CD8-positive, alpha-beta memory T cell (primary cell): ENCODE data around the gene NDC80. TPM values are rescaled to one million over a fixed set of nuclear protein-coding genes. Genes with fewer than 3 reads are reported as not detected.

ENCODE experiments used
- CTCF ChIA-PET: fragments of 350-600 bp; sonication (Branson Sonifier 250); formaldehyde crosslinking; loops from one replicate; lab custom pipeline; 2021; ENCODE audit warnings: antibody characterized with exemption; lab: Charles Lee
- POLR2A ChIA-PET: fragments of 350-600 bp; sonication (Branson Sonifier 250); formaldehyde crosslinking; loops from one replicate; lab custom pipeline; 2021; ENCODE audit warnings: antibody characterized with exemption; lab: Charles Lee
- DNase-seq, 5 donors: peaks; one replicate each; pipeline versions ENCODE4 v3.0.0 to v3.0.0-alpha.2; 2020 to 2022; ENCODE audit warnings: mixed read lengths in 1 of 5
- H3K27ac ChIP-seq: one replicate; pipeline ENCODE4 v1.7.0; 2013; ENCODE audit warnings: low read depth, mild to moderate bottlenecking, low read length, moderate library complexity
- H3K27me3 ChIP-seq: 2 replicates; pipeline ENCODE4 v1.7.0; 2013; ENCODE audit warnings: low read length, mild to moderate bottlenecking; ENCODE audit not compliant: insufficient read depth, poor library complexity, severe bottlenecking
- H3K36me3 ChIP-seq: 2 replicates; pipeline ENCODE4 v1.7.0; 2013; ENCODE audit warnings: mild to moderate bottlenecking, low read length, moderate library complexity; ENCODE audit not compliant: insufficient read depth
- H3K4me1 ChIP-seq: 2 replicates; pipeline ENCODE4 v1.7.0; 2013; ENCODE audit warnings: mild to moderate bottlenecking, low read length, moderate library complexity; ENCODE audit not compliant: insufficient read depth
- H3K4me3 ChIP-seq: 2 replicates; pipeline ENCODE4 v1.7.0; 2013; ENCODE audit warnings: mild to moderate bottlenecking, low read length
- H3K9me3 ChIP-seq: 2 replicates; pipeline ENCODE4 v1.7.0; 2013; ENCODE audit warnings: mild to moderate bottlenecking, low read length
- H3K27ac Mint-ChIP-seq, 8 donors: one replicate each; pipeline ENCODE4 v1.8.0; 2020 to 2021; ENCODE audit warnings: mixed read lengths in 8 of 8, mild to moderate bottlenecking in 6 of 8, inconsistent platforms in 3 of 8, moderate library complexity in 3 of 8
- H3K27me3 Mint-ChIP-seq, 2 donors: one replicate each; pipeline ENCODE4 v1.8.0; 2020 to 2021; ENCODE audit warnings: mixed read lengths in 2 of 2, mild to moderate bottlenecking in 1 of 2, moderate library complexity in 1 of 2
- H3K36me3 Mint-ChIP-seq, 3 donors: one replicate each; pipeline ENCODE4 v1.8.0; 2020 to 2021; ENCODE audit warnings: mixed read lengths in 3 of 3, inconsistent platforms in 1 of 3, mild to moderate bottlenecking in 1 of 3
- H3K4me1 Mint-ChIP-seq, 3 donors: one replicate each; pipeline ENCODE4 v1.8.0; 2020 to 2021; ENCODE audit warnings: mixed read lengths in 3 of 3, inconsistent platforms in 1 of 3, mild to moderate bottlenecking in 1 of 3
- H3K4me3 Mint-ChIP-seq, 7 donors: one replicate each; pipeline ENCODE4 v1.8.0; 2020 to 2021; ENCODE audit warnings: mixed read lengths in 7 of 7, mild to moderate bottlenecking in 6 of 7, moderate library complexity in 4 of 7, inconsistent platforms in 2 of 7
- H3K9me3 Mint-ChIP-seq, 5 donors: one replicate each; pipeline ENCODE4 v1.8.0; 2020 to 2022; ENCODE audit warnings: mixed read lengths in 5 of 5, mild to moderate bottlenecking in 3 of 5, moderate library complexity in 2 of 5, inconsistent platforms in 1 of 5
- polyA plus RNA-seq: library from polyadenylated mRNA; unstranded; fragments of 300-500 nt; fragmentation: Illumina TruSeq; gene quantifications from one replicate; pipeline ENCODE4 v1.2.3, GENCODE V29; 2021
- total RNA-seq, 2 experiments: library from RNA; stranded (reverse); gene quantifications; one replicate each; pipeline ENCODE4 v1.2.3, GENCODE V29; 2021

Gene NDC80
- total and polyA plus RNA-seq, 3 experiments from 2014 or later = 5.4 to 44.4 (median 41.6) TPM

DNA sequence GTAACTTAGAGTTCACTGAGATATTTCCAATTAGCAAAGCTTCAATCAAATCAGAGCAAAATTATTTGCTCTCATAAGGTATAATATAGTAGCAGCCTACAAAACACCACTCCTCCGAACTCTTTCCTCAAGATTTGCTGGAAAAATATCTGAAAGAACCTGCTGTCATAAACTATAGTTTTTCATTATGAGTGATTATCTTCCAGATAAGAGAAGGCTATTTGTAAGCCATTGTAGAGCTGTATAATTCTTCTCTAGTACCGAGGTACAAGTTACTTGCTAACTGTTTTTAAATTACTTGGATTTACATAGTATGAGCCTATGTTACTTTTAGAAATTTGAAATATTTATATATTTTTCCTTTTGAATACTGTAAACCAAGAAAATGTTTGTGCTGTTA lies 2.1 kb downstream of the NDC80 start:
- Mint-ChIP-seq H3K27ac (peak overlapping the region in 7 of 8 donors; percentile 36 to 100 (median 81)), H3K36me3 (peaks cover 0 to 19% (median 0%) of the 10 kb centered on the region in 3 donors), H3K9me3 (no peaks in the 10 kb centered on the region), H3K4me3 (peak overlapping the region in 6 of 7 donors; percentile 69 to 100 (median 99)), H3K27me3 (peaks cover 0 to 2% of the 10 kb centered on the region in 2 donors), H3K4me1 (peaks cover 55 to 79% (median 69%) of the 10 kb centered on the region in 3 donors)
- peaks cover 37% of the 10 kb centered on the region for H3K4me1 ChIP-seq
- H3K27ac ChIP-seq = peak overlapping the region; percentile 38
- H3K36me3 ChIP-seq = no peaks in the 10 kb centered on the region
- no peaks in the 10 kb centered on the region for H3K9me3 ChIP-seq
- no peaks in the 10 kb centered on the region for H3K27me3 ChIP-seq
- POLR2A ChIA-PET = interaction anchor here (0.6 kb wide), 1 partner anchor 27 kb away, joined by 3 read pairs; no protein-coding TSS in a partner anchor
- no peak for DNase-seq
- no peak overlapping the region for H3K4me3 ChIP-seq
- CTCF ChIA-PET = interaction anchor here (3.0 kb wide), 1 partner anchor 63 kb away, joined by 12 read pairs; no protein-coding TSS in a partner anchor

- no peaks in the 10 kb centered on the region for H3K9me3 Mint-ChIP-seq
- POLR2A ChIA-PET = interaction anchor here (0.6 to 2.4 kb wide), 3 partner anchors 49 to 119 kb away, joined by 3 to 22 read pairs (median 7); partner anchors contain the start of gene SMCHD1
- peaks cover 37% of the 10 kb centered on the region for H3K4me1 ChIP-seq
- CTCF ChIA-PET = interaction anchor here (1.5 to 2.9 kb wide), 2 partner anchors 17 to 69 kb away, joined by 3 to 14 read pairs; partner anchors contain the start of genes METTL4 and NDC80
- no peaks in the 10 kb centered on the region for H3K36me3 ChIP-seq
- H3K36me3 Mint-ChIP-seq = peaks cover 0 to 4% (median 2%) of the 10 kb centered on the region in 3 donors
- H3K27me3 ChIP-seq = no peaks in the 10 kb centered on the region
- H3K27ac Mint-ChIP-seq = peak overlapping the region in 4 of 8 donors; percentile 12 to 72 (median 45)
- no peak for DNase-seq
- H3K4me1 Mint-ChIP-seq = peaks cover 32 to 53% (median 50%) of the 10 kb centered on the region in 3 donors
- no peaks in the 10 kb centered on the region for H3K27me3 Mint-ChIP-seq
- no peak overlapping the region for H3K4me3 ChIP-seq
- no peaks in the 10 kb centered on the region for H3K9me3 ChIP-seq
- H3K27ac ChIP-seq = no peak overlapping the region
- H3K4me3 Mint-ChIP-seq = peak overlapping the region in 4 of 7 donors; percentile 6 to 59 (median 28)
Observed at GRCh38 chr18:2587788-2588187, 16.4 kb downstream of the NDC80 start.

DNA sequence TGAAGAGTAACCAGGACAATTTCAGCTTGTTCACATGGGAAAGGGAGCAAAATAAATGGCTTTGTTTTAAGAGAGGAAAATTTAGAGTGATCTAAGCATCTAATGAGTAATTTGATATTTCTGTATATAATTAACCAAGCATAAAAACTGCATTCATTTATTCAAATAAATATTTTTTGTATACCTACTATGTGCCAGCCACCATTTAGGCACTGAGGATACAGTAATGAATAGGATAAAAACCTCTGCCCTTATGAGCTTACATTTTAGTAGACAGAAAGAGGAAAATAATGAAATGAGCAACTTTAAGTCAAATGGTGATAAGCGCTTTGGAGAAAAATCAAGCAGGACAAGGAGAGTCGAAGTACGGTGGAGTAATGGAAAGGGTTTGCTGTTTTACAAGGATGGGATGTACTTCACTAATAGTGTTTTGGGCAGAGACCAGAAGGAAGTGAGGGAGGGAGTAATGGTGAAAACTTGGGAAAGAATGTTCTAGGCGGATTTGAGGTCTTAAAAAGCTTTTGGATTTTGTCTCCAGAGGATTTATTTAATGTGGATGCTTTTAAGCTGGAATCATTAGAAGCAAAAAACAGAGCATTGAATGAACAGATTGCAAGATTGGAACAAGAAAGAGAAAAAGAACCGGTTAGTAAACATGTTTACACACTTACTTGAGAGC lies 17.4 kb downstream of the NDC80 start:
- Mint-ChIP-seq H3K36me3 (peaks cover 0 to 4% (median 2%) of the 10 kb centered on the region in 3 donors), H3K27ac (peak overlapping the region; percentile 15 to 96 (median 76)), H3K9me3 (no peaks in the 10 kb centered on the region), H3K27me3 (no peaks in the 10 kb centered on the region), H3K4me1 (peaks cover 32 to 50% (median 50%) of the 10 kb centered on the region in 3 donors), H3K4me3 (peak overlapping the region in 6 of 7 donors; percentile 8 to 85 (median 58))
- Histone ChIP-seq H3K27me3 (no peaks in the 10 kb centered on the region), H3K4me3 (no peak overlapping the region), H3K36me3 (no peaks in the 10 kb centered on the region), H3K4me1 (peaks cover 37% of the 10 kb centered on the region), H3K27ac (no peak overlapping the region), H3K9me3 (no peaks in the 10 kb centered on the region)
- ChIA-PET CTCF (interaction anchor here (0.8 to 2.9 kb wide), 4 partner anchors 17 to 67 kb away, joined by 3 to 14 read pairs (median 4); partner anchors contain the start of genes METTL4, NDC80 and SMCHD1), POLR2A (interaction anchor here (0.5 to 2.4 kb wide), 5 partner anchors 17 to 68 kb away, joined by 3 to 22 read pairs (median 10); partner anchors contain the start of gene SMCHD1)
- no peak for DNase-seq

GRCh38 chr18:2589345-2590068 lies 18.1 kb downstream of the NDC80 start:
- Mint-ChIP-seq H3K9me3 (no peaks in the 10 kb centered on the region), H3K27me3 (no peaks in the 10 kb centered on the region), H3K4me1 (peaks cover 33 to 56% (median 55%) of the 10 kb centered on the region in 3 donors), H3K27ac (peak overlapping the region; percentile 68 to 97 (median 93)), H3K4me3 (peak overlapping the region; percentile 70 to 85 (median 80)), H3K36me3 (peaks cover 0 to 4% (median 2%) of the 10 kb centered on the region in 3 donors)
- POLR2A ChIA-PET = interaction anchor here (0.5 to 2.4 kb wide), 5 partner anchors 16 to 67 kb away, joined by 3 to 22 read pairs (median 10); partner anchors contain the start of gene SMCHD1
- Histone ChIP-seq H3K4me3 (peak overlapping the region; percentile 64), H3K4me1 (peaks cover 43% of the 10 kb centered on the region), H3K27ac (no peak overlapping the region), H3K36me3 (no peaks in the 10 kb centered on the region), H3K9me3 (no peaks in the 10 kb centered on the region), H3K27me3 (no peaks in the 10 kb centered on the region)
- peak in 2 of 5 donors; percentile 25 to 46 for DNase-seq
- CTCF ChIA-PET = interaction anchor here (0.8 to 2.9 kb wide), 5 partner anchors 16 to 66 kb away, joined by 3 to 14 read pairs (median 3); partner anchors contain the start of genes METTL4, NDC80 and SMCHD1

- peak overlapping the region; percentile 64 for H3K4me3 ChIP-seq
- CTCF ChIA-PET = interaction anchor here (1.0 to 2.9 kb wide), 3 partner anchors 19 to 65 kb away, joined by 3 to 14 read pairs (median 6); partner anchors contain the start of genes METTL4, NDC80 and SMCHD1
- POLR2A ChIA-PET = interaction anchor here (1.8 to 2.4 kb wide), 3 partner anchors 15 to 66 kb away, joined by 10 to 22 read pairs (median 17); partner anchors contain the start of gene SMCHD1
Observed at GRCh38 chr18:2590303-2590702, 18.9 kb downstream of the NDC80 start.

GRCh38 chr18:2597639-2598038 lies 26.3 kb downstream of the NDC80 start:
- ChIA-PET POLR2A (no interaction called here), CTCF (no interaction called here)
- Mint-ChIP-seq H3K4me1 (peaks cover 28 to 46% (median 41%) of the 10 kb centered on the region in 3 donors), H3K27ac (peak overlapping the region in 7 of 8 donors; percentile 6 to 83 (median 38)), H3K4me3 (peak overlapping the region in 2 of 7 donors; percentile 0 to 30), H3K9me3 (peaks cover 0 to 3% (median 0%) of the 10 kb centered on the region in 5 donors), H3K36me3 (peaks cover 3 to 8% (median 4%) of the 10 kb centered on the region in 3 donors), H3K27me3 (no peaks in the 10 kb centered on the region)
- Histone ChIP-seq H3K4me3 (no peak overlapping the region), H3K27ac (no peak overlapping the region), H3K9me3 (no peaks in the 10 kb centered on the region), H3K36me3 (no peaks in the 10 kb centered on the region), H3K27me3 (no peaks in the 10 kb centered on the region), H3K4me1 (peaks cover 27% of the 10 kb centered on the region)
- DNase-seq = peak in 1 of 5 donors; percentile 49

More at GRCh38 chr18:2590303-2590702, 18.9 kb downstream of the NDC80 start:
- no peak for DNase-seq
- Histone ChIP-seq H3K36me3 (no peaks in the 10 kb centered on the region), H3K4me1 (peaks cover 46% of the 10 kb centered on the region), H3K9me3 (no peaks in the 10 kb centered on the region), H3K27ac (no peak overlapping the region), H3K27me3 (no peaks in the 10 kb centered on the region)
- Mint-ChIP-seq H3K4me1 (peaks cover 35 to 59% (median 58%) of the 10 kb centered on the region in 3 donors), H3K27ac (peak overlapping the region; percentile 68 to 97 (median 93)), H3K36me3 (peaks cover 0 to 3% (median 2%) of the 10 kb centered on the region in 3 donors), H3K27me3 (no peaks in the 10 kb centered on the region), H3K9me3 (no peaks in the 10 kb centered on the region), H3K4me3 (peak overlapping the region; percentile 70 to 85 (median 80))

- no peaks in the 10 kb centered on the region for H3K9me3 ChIP-seq
- H3K9me3 Mint-ChIP-seq = no peaks in the 10 kb centered on the region
- no peak overlapping the region for H3K27ac ChIP-seq
- H3K36me3 ChIP-seq = no peaks in the 10 kb centered on the region
- peaks cover 43% of the 10 kb centered on the region for H3K4me1 ChIP-seq
- no peaks in the 10 kb centered on the region for H3K27me3 ChIP-seq
- no peak overlapping the region for H3K4me3 Mint-ChIP-seq
- POLR2A ChIA-PET = interaction anchor here (1.0 to 2.9 kb wide), 2 partner anchors 33 to 53 kb away, joined by 4 to 14 read pairs; no protein-coding TSS in a partner anchor
- CTCF ChIA-PET = interaction anchor here (3.7 kb wide), 1 partner anchor 34 kb away, joined by 34 read pairs; no protein-coding TSS in a partner anchor
- no peaks in the 10 kb centered on the region for H3K27me3 Mint-ChIP-seq
- no peak overlapping the region for H3K4me3 ChIP-seq
- H3K4me1 Mint-ChIP-seq = peaks cover 51 to 67% (median 60%) of the 10 kb centered on the region in 3 donors
- peak overlapping the region in 6 of 8 donors; percentile 3 to 61 (median 38) for H3K27ac Mint-ChIP-seq
- no peak for DNase-seq
- H3K36me3 Mint-ChIP-seq = peaks cover 0 to 4% (median 1%) of the 10 kb centered on the region in 3 donors
Observed at GRCh38 chr18:2602844-2603243, 31.5 kb downstream of the NDC80 start.
